ENCODE measurements around the gene POU5F2.

Gene POU5F2

GRCh38 chr5:93716453-93716852 is 24.9 kb downstream of the POU5F2 start:
- Histone ChIP-seq H3K27ac (no peak overlapping the region), H3K4me3 (no peak overlapping the region), H3K27me3 (no peaks in the 10 kb centered on the region), H3K4me1 (no peaks in the 10 kb centered on the region), H3K36me3 (no peaks in the 10 kb centered on the region), H3K9me3 (no peaks in the 10 kb centered on the region)
- TF ChIP-seq, protein P1, sequence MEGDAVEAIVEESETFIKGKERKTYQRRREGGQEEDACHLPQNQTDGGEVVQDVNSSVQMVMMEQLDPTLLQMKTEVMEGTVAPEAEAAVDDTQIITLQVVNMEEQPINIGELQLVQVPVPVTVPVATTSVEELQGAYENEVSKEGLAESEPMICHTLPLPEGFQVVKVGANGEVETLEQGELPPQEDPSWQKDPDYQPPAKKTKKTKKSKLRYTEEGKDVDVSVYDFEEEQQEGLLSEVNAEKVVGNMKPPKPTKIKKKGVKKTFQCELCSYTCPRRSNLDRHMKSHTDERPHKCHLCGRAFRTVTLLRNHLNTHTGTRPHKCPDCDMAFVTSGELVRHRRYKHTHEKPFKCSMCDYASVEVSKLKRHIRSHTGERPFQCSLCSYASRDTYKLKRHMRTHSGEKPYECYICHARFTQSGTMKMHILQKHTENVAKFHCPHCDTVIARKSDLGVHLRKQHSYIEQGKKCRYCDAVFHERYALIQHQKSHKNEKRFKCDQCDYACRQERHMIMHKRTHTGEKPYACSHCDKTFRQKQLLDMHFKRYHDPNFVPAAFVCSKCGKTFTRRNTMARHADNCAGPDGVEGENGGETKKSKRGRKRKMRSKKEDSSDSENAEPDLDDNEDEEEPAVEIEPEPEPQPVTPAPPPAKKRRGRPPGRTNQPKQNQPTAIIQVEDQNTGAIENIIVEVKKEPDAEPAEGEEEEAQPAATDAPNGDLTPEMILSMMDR (IDR thresholded peaks at IDR 0.05): no peak
- DNase-seq: no peak
- intact Hi-C loops (cut with DNase I; ENCODE audit: low total_unique reads): no loop called here

DNA sequence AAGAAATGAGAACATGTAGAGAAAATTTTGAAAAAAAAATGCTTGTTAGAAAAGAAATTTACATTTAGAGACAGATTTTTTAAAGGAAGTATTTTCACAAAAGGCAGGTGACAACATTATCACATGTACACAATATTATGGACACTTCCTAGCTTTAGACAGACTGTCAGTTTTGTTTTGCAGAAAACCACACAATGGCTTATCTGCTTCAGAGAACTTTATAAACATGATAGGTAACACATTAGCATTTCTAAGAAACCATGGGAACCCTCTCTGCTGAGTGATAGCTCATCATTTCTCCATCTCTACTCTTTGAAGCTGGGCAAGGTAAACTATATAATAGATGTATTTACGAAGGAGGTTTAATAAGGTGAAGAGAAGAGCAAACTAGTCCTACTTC is 25.6 kb downstream of the POU5F2 start:
- H3K27me3 ChIP-seq: no peaks in the 10 kb centered on the region
- no peaks in the 10 kb centered on the region for H3K4me1 ChIP-seq
- H3K36me3 ChIP-seq: no peaks in the 10 kb centered on the region
- intact Hi-C loops (cut with DNase I; ENCODE audit: low total_unique reads): no loop called here
- DNase-seq: no peak
- TF ChIP-seq, protein P1 (IDR thresholded peaks at IDR 0.05): no peak
- no peaks in the 10 kb centered on the region for H3K9me3 ChIP-seq
- no peak overlapping the region for H3K27ac ChIP-seq
- no peak overlapping the region for H3K4me3 ChIP-seq

DNA sequence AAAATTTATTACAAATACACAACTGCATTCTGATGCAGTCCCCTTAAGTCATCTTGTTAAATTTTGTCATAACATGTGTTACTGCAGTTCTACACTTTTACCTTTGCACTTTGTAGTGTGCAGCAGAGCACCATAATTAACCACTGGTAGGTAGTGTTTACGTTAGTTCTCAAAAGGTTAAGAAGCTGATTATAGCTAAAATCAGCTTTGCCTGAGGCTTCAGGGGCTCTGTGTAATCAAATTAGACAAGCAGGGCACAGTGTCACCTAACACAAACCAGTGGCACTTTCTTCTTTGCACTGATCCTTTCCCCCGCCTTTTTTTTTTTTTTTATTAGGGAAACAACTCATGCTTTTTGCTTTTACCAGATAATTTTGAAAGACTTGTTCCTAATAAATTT is 26.1 kb downstream of the POU5F2 start:
- no peaks in the 10 kb centered on the region for H3K9me3 ChIP-seq
- H3K27me3 ChIP-seq: no peaks in the 10 kb centered on the region
- no peaks in the 10 kb centered on the region for H3K36me3 ChIP-seq
- no peaks in the 10 kb centered on the region for H3K4me1 ChIP-seq
- TF ChIP-seq, protein P1 (IDR thresholded peaks at IDR 0.05): no peak
- intact Hi-C loops (cut with DNase I; ENCODE audit: low total_unique reads): no loop called here
- no peak overlapping the region for H3K27ac ChIP-seq
- DNase-seq: no peak
- H3K4me3 ChIP-seq: no peak overlapping the region

- Histone ChIP-seq H3K27ac (no peak overlapping the region), H3K36me3 (no peaks in the 10 kb centered on the region), H3K9me3 (no peaks in the 10 kb centered on the region), H3K4me3 (no peak overlapping the region), H3K27me3 (no peaks in the 10 kb centered on the region), H3K4me1 (no peaks in the 10 kb centered on the region)
- DNase-seq: no peak
- TF ChIP-seq, protein P1 (IDR thresholded peaks at IDR 0.05): no peak
- intact Hi-C loops (cut with DNase I; ENCODE audit: low total_unique reads): no loop called here
Observed at GRCh38 chr5:93708442-93708841, 33.0 kb downstream of the POU5F2 start.

DNA sequence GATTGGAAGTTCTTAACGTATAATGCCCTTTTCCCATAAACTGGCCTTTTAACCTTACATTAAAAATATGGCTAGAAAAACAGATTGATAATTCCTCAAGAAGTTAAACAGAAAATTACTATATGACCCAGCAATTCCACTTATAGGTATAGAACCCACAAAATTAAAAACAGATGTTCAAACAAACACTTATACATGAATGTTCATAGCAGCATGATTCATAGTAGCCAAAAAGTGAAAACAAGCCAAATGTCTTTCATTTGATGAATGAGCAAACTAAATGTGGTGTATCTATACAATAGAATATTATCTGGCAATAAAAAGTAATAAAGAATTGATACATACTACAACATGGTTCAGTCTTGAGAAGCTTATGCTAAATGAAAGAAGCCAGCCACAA is 35.5 kb downstream of the POU5F2 start:
- H3K4me1 ChIP-seq: no peaks in the 10 kb centered on the region
- intact Hi-C loops (cut with DNase I; ENCODE audit: low total_unique reads): no loop called here
- H3K36me3 ChIP-seq: no peaks in the 10 kb centered on the region
- H3K27ac ChIP-seq: no peak overlapping the region
- TF ChIP-seq, protein P1 (IDR thresholded peaks at IDR 0.05): no peak
- H3K9me3 ChIP-seq: no peaks in the 10 kb centered on the region
- no peaks in the 10 kb centered on the region for H3K27me3 ChIP-seq
- no peak for DNase-seq
- H3K4me3 ChIP-seq: no peak overlapping the region

DNA sequence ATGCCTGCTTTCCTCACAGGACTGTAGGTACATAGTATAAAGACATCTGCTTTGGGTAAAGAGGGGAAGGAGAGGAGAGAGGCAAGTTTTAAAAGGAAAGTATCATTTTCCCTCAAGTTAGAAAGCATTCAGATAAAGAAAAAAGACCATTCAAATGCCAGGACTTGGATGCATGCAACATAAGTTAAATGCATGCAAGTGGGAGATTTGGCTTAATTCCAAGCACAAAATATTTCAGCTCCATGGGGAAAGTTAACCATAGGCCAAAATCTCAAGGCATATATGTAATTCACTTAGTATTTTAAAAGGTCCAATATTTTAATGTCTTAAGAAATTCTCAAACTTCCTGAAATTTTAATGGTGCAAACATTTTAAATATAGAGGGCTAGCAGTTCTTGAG is 36.4 kb downstream of the POU5F2 start:
- Histone ChIP-seq H3K36me3 (no peaks in the 10 kb centered on the region), H3K27me3 (no peaks in the 10 kb centered on the region), H3K4me1 (no peaks in the 10 kb centered on the region), H3K4me3 (no peak overlapping the region), H3K9me3 (no peaks in the 10 kb centered on the region), H3K27ac (no peak overlapping the region)
- intact Hi-C loops (cut with DNase I; ENCODE audit: low total_unique reads): no loop called here
- TF ChIP-seq, protein P1 (IDR thresholded peaks at IDR 0.05): no peak
- DNase-seq: no peak
